GM19351 (cell line): ENCODE measurements around the gene CHST8.

ENCODE experiments used
- ATAC-seq: cut with Tn5 transposase; IDR thresholded peaks from one replicate; pipeline ENCODE4 v1.9.1; 2021; ENCODE audit warnings: mild to moderate bottlenecking, moderate library complexity; ENCODE audit not compliant: unreplicated experiment

Gene CHST8

GRCh38 chr19:33781415-33781935 lies 159.7 kb downstream of the CHST8 start:
- ATAC-seq = no peak

- ATAC-seq = no peak
Observed at GRCh38 chr19:33781996-33782395, 160.2 kb downstream of the CHST8 start.

DNA sequence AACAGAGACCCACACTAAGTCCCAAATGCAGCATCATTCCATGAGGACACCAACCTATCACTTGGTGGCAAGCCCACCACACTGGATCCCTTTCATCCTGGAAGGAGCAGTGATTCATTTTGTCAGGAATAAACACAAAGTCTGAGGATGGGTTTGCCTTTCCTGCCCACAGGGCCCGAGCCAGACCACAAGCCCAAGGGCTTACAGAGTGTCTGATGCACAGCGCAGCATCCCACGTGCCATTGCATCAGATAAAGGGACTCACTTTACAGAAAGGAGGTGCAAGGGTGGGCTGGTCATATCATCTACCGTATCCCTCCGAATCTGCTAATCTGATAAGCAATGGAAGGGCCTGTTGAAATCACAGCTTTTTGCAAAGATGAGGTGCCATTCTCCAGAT lies 162.7 kb downstream of the CHST8 start:
- no peak for ATAC-seq

GRCh38 chr19:33785795-33786194 lies 164.0 kb downstream of the CHST8 start:
- ATAC-seq = no peak

GRCh38 chr19:33788676-33789075 lies 166.9 kb downstream of the CHST8 start:
- ATAC-seq = no peak

DNA sequence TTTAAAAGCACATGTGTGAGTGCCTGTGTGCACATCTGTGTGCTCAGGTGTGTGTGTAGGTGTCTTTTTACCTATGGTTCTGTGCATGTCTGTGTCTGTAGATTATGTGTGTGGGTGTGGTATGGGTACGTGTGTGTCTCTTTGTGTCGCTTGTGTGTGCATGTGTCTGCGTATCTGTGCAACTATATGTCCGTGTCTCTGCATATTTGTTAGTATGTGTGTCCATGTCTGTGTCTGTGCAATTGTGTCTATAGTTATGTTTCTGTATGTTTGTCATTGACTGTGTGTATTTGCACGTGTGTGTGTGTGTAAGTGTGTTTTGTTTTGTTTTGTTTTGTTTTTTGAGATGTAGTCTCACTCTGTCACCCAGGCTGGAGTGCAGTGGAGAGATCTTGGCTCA lies 167.6 kb downstream of the CHST8 start:
- ATAC-seq = no peak

DNA sequence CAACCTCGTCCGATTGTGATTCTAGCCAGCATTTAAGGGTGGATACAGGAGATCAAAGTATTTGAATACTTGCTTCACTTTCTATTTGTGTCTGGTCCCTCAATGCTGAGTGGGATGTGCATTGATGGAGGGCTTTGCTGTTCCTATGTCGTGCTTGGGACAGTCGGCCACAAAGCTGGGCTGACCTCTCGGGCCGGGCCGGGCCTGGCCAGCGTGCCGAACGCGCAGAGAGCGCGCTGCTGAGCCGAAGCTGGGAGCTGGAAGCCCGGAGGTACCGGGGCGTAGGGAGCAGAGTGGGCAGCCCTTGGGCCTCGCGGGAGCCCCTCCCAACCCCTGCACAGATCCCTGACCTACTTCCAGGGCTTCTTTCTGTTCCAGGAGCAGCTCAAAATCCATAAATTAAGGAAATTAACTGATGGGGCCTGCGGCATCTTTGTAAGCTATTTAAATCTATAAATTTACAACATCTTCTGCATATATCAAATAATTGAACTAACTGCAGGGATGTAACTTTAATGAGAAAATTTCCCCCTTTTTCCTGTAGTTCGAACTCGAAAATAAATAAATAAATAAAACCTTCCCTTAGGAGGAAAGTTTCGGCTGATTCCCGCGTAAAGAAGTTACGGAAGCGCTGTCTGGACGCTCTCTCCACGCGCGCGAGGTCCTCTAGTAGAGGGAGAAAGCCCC lies 173.1 kb downstream of the CHST8 start:
- ATAC-seq = no peak

DNA sequence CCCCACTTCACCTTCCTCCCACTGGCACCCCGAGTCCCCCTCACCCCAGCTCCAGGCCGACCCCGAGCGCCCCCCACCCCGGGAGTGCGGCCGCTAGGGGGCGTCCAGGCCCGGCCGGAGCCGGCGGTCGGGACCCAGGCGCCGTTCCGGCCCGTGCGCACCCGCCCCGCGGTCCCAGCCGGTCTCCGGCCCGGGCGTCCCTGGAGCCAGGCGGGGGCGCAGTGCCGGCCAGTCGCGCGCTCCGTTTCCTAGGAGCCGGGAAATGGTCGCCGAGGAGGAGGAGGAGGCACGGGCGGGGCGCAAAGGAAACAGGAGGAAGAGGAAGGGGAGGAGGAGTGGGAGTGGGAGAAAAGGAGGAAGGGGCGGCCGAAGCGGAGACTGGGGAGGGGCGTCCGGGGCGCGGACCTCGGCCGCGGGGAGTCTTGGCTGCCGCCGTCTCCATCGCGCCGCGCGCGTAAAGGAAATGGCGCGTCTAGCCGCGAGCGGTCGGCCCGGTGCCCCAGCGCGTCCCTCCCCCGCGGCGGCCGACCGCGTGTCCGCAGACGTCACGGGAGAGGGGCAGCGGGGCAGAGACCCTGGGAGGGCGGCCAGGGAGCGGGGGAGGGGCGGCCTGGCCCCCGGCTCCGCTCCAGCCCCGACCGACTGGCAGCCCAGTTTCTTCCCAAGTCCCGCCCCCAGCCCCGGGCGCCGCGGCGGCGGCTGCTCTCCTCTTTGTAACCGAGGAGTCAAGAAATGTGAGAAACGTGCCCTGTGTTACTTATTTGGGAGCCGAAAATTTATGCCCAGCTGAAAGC lies 173.8 kb downstream of the CHST8 start:
- no peak for ATAC-seq

- no peak for ATAC-seq
Observed at GRCh38 chr19:33796164-33796875, 174.6 kb downstream of the CHST8 start, which contains the start of gene KCTD15. TSS of gene KCTD15 (plus strand) at chr19:33796870. CDS start at chr19:33800455, 3,585 bp downstream.

DNA sequence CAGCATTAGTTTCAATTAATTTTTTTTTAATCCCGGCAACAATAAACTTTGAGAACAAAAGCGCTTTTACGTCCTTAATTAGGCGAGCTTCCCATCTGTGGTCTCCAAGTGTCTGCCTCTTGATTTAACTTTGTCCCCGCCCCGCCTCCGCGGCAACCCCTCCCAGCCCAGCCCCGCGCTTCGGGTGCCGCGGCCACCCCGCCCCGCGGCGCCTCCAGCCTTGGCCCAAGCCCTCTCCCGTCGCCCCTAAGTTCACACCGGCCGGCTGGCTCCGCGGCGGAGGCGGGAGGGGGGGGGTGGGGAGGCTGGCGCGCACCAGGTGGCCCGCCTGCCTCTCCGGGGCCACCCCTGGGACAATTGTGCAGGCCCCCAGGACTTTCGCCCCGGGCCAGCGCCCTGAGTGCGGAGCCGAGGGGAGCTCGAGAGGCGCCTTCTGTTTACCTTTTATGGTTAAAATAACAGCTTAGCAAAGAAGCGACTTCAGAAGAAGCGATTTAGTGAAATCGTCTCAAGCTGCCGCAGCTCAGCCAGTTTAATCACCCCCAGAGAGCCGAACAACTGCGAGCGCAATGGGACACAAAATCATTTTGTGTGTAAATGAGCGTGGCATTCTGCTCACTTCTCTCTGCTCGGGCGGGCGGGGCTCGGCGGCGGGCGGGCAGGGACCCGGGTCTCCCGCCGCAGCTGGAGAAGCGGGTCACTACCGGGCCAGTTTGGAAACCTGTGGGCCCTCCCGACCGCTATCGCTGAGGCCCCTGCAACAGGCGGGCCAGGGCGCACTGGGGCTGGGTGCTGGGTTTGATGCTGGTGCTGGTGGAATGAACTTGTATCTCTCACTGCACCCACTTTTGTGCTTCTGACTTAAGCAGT lies 176.3 kb downstream of the CHST8 start:
- ATAC-seq = no peak

DNA sequence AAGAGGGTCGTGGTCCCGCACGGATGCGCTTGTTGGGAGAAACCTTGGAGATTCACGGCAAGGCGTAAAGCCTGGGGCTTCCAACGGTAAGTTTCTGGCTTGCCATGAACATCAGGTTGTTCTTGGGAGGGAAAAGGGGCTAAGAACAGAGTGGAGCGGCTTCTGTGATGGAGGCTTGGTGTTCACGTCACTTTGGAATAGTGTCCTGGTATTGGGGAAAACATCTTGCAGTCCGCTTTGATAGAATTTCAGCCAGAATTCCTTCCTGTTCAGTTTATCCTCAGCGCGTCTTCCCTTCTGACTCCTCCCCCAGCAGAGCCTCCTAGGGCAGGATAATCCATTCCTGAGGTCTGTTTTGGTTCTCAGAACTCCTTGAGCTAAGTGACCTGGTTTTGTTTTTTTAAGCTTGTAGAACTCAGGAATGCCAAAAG lies 176.9 kb downstream of the CHST8 start:
- no peak for ATAC-seq

DNA sequence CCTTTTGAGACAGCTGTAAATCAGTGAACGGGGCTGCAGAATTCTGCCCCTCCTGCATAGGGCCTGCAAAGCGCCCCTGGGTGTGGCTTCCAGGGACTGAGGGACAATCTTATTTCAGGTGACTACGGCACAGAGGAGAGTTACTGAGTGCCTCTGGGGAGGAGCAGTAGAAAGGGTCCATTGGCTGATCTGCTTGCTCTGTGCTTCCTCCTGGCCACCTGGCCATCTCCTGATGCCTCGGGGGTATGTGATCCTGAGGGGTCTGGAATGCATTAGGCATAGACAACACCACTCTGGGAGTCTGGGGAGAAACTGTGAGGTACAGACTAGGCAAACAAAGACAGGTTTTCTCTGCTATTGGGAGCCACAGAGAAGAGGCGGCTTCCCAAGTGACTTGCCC lies 177.7 kb downstream of the CHST8 start:
- no peak for ATAC-seq

DNA sequence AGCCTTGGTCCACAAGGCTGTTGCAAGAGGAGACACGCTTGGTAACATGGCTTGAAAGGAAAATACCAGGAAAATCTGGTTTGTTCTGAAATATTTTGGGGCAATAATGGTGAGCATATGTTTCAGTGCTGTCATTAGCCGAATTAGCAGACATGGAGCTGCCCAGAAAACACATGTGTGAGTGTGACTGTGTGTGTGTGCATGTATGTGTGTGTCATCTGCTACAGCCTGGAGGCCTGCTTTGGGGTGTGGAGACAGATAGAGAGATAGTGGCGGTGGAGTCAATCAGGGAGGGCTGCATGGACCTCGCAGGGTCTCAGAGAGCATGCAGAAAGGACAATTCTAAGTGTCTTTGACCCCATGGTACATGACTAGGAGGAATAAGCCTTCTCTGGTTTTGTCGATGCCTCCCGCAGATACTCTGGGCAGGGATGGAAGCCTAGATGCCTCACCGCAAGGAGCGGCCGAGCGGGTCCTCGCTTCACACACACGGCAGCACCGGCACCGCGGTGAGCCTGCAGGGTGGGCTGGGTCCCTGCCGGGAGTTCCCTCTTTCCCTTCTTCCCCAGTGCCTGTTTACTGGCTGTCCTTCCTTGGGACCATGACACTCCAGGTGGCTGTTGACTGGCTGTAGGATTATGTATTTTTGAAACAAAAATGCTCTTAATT lies 178.4 kb downstream of the CHST8 start:
- ATAC-seq = no peak

- ATAC-seq = no peak
Observed at GRCh38 chr19:33801411-33801810, 179.7 kb downstream of the CHST8 start.

- no peak for ATAC-seq
Observed at GRCh38 chr19:33802001-33802400, 180.2 kb downstream of the CHST8 start.

DNA sequence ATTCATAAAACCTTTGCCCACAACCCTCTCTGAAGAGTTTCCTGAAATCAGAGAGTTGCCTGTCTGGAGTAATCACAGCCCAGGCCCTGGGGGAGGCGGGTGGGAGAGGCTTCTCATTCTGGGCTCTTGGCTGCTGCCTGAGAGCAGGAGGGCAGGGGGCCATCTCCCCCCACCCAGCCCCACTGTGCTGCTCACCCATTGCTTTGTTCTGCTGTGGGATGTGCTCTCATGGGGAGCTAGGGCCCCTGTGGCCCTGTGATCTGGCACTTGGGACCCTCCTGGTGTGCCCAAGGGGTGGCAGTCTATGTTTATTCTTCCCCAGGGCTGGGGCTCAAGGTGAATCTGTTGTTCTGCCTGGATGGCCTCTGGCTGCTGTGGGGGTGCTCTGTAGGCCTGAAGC lies 181.0 kb downstream of the CHST8 start:
- ATAC-seq = no peak

- ATAC-seq = no peak
Observed at GRCh38 chr19:33803383-33803782, 181.6 kb downstream of the CHST8 start.

- no peak for ATAC-seq
Observed at GRCh38 chr19:33804021-33804799, 182.5 kb downstream of the CHST8 start.

DNA sequence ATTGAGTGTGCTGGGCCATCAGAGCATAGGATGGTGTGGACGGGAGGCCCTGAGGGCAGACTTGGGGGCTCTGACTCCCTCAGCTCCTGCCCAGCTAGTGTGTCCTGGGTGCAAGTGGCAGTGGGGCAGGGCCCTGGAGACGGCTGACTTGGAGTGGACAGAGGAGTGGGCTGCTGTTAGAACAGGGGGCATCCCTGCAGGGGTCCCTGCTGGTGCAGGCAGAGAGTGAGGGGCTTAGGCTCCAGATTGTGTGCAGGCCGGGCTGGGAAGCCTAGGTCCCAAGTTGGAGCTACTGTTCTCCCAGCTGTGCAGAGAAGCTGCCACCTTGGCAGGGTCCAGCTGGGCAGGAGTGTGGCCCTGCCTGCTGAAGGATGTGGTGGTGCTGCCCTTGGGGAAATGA lies 183.6 kb downstream of the CHST8 start:
- no peak for ATAC-seq
